HG02852 (cell line): ENCODE measurements around the gene MUSK.
"Not testable (repeated sequence)": the region's sequence is repeated elsewhere in the genome, so short reads cannot be mapped to it uniquely, and the experiment has no call there.

Source experiments
- ATAC-seq: cut with Tn5 transposase; IDR thresholded peaks from one replicate; pipeline ENCODE4 v1.9.1; 2021; ENCODE audit warnings: mild to moderate bottlenecking, moderate library complexity; ENCODE audit not compliant: unreplicated experiment

Gene MUSK

GRCh38 chr9:110691002-110691549 lies 22.5 kb downstream of the MUSK start:
- no peak for ATAC-seq

GRCh38 chr9:110695846-110696245 lies 27.3 kb downstream of the MUSK start:
- not testable (repeated sequence) for ATAC-seq

DNA sequence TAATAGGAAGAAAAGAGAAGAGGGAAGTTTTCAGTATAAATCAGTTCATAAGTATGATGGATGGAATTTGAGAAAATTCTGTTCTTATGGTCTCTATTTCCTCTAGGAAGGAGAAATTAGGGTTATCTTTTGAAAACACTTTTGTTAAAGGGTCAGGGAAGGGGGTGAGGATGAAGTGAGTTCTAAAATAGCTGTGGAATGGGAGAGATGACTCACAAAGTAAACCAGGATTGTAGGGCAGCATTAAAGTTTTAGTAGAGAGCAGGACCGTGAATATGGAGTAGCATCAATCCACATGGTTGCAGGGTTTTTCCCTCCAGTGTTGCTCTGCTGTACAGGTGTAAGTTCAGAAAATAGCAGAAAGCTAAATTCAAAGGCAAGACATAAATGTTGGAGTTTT lies 32.4 kb downstream of the MUSK start:
- ATAC-seq, result no peak

- no peak for ATAC-seq
Observed at GRCh38 chr9:110703669-110704068, 35.1 kb downstream of the MUSK start.

DNA sequence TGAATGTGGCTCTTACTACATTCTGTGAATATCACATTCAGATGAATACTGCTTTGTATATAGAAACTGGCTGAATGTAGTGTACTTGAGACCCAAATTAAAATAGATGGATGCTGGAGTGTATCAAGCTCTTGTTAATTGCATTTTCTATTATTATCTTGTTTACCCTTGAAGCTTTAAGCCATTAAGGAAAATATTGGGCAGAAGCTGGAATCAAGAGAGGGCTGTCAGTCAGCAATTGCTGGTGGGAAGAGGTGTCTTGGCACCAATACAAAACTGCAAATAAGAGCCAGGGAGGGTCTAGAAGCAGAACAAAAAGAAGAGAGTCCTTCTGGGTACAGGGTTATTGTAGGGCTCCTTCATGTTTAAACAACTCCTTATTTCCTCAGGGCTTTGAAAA lies 38.8 kb downstream of the MUSK start:
- ATAC-seq, result no peak

- ATAC-seq, result no peak
Observed at GRCh38 chr9:110710420-110710819, 41.8 kb downstream of the MUSK start.

DNA sequence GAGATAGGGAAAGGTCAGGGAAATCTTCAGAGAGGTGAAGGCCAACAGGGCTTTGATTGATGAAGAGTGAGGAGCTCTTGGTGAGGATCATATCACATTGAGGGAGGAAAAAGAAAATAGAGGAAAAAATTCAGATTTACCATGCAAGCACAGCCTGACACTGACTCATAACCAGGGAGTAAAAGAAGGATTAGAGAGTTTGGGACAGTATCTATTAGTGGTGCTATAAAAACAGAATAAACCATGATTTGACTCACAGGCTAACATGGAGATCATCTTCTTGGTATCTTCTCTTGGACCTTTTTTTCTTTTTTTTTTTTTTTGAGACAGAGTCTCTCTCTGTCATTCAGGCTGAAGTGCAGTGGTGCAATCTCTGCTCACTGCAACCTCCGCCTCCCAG lies 44.4 kb downstream of the MUSK start:
- no peak for ATAC-seq

DNA sequence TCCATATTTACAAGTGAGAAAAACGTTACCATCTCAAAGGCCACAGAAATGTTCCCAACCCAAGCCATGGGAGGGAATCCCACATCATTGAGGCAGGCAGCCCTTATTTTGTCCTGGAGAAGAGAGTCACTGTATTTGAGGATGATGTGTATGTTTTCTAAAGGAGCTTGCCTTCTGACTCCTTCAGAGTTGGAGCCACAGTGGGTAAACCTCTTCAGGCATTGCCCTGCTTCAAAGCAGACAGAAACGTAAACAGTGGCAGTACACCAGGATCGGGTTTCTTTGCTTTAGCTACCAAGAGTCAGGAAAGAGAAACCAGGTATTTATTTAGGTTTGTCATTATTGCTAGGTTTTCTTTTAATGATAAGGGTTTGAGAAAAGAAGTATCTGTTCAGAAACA lies 45.7 kb downstream of the MUSK start:
- no peak for ATAC-seq

GRCh38 chr9:110728058-110728457 lies 59.5 kb downstream of the MUSK start:
- no peak for ATAC-seq

DNA sequence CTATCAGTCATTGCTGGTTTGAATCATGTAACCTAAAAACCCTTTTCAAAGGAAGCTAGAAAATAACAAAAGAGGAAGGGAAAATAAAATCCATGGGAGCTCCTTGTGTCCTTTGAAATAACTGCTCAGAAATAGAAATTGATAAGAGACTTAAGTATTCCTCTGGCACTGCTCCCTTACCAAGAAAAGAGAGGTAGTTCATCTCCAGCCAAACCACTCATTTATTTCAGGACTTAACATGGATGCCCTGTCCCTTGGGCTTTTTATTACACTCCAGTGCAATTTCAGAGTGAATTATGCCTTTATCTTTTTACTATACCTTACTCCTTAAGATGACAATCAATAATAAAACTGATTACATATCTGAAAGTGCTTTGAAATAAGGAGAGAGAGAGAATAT lies 61.0 kb downstream of the MUSK start:
- no peak for ATAC-seq

GRCh38 chr9:110731437-110732028 lies 62.9 kb downstream of the MUSK start:
- ATAC-seq, result no peak

DNA sequence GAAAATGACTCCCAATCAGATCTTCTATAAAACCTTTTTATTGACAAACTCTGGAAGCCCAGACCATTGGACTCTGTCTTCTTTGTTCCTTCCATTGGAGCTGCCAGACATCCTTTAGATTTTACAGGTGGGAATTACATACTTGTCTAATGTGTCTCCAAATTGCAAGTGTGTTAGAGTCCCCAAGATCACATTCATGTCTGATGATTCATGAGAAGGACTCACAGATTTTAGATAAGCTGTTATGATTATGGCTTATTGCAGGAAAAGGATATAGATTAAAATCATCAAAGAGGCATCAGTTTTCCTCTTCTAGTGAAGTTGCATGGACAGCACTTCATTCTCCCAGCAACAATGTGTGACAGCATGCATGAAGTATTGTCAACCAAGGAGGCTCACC lies 70.4 kb downstream of the MUSK start:
- ATAC-seq, result no peak

DNA sequence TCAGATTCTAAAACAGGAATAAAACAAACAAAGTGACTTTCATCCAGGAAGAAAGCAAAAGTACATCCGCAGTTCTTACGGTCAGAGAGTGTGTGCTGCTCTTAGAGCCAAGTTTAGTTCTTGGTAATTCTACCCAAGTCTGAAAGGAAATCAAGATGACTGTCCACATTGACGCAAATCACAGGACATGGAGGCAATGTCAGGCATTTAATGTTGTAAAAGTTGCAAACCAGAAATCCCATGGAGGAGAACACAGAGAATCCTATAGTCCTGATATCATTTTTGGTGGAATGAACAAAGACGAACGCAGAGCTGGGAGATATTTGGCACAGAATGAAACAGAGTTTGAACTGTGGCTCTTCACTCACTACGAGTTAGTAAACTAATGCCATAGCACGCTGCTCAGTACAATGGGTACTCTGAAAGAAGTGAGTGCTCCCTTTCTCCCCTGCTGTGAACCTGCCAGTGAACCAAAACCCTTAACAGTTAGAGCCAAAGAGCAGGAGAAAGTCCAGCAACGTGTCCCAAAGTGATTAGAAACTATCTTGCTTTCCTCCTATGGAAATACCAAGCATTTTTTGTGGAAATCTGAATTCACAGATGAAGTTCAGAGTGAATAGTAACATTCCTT lies 74.3 kb downstream of the MUSK start:
- no peak for ATAC-seq

- no peak for ATAC-seq
Observed at GRCh38 chr9:110744715-110745384, 76.3 kb downstream of the MUSK start.

- no peak for ATAC-seq
Observed at GRCh38 chr9:110745676-110746075, 77.1 kb downstream of the MUSK start.

GRCh38 chr9:110746211-110746930 lies 77.8 kb downstream of the MUSK start:
- no peak for ATAC-seq

DNA sequence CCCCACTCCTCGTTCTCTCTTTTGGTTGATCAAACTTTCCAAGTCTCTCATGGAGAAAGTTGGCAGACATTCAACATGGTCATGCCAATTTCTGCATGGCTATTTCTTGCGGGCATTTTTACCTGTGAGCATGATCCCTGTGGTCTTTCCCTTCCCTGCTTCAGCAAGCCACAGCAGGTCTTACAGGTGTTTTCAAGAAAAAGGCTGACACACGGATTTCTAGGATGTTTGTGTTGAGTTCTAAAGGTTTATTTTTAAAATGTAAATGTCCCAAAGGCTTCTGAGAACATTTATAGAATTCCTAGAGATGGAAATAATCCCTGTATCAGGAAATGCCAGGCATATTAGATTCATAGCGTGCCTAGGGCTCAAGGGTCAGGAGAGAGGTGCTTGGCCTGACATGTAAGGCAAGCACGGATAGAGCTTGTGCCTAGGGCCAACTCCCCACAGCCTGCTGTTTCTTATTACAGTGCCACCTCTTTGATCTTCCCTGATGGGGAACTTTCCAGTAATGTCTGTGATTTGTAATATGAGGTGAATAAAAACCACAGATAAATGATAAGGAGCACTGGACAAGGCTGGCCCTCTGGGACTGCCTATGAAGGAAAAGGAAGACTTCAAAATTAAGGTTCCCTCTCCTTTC lies 79.8 kb downstream of the MUSK start:
- no peak for ATAC-seq

DNA sequence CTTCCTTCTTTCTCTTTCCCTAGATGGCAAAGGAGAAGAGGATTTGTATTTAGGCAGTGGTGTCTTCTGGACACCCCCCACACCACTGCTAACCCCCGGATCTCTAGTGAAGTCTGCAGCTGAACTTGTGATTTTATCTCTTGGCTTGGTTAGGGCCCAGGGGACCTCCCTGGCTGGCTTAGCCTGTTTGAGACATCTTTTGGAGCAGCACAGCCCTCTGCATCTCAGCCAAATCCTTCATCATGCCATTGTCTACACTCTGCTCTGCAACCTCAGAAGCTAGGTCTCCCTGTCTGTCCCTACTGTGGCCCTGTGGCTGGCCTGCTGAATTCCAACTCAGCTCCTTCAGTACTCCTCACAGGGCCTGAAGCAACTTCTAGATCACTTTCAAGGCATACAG lies 81.7 kb downstream of the MUSK start:
- no peak for ATAC-seq

DNA sequence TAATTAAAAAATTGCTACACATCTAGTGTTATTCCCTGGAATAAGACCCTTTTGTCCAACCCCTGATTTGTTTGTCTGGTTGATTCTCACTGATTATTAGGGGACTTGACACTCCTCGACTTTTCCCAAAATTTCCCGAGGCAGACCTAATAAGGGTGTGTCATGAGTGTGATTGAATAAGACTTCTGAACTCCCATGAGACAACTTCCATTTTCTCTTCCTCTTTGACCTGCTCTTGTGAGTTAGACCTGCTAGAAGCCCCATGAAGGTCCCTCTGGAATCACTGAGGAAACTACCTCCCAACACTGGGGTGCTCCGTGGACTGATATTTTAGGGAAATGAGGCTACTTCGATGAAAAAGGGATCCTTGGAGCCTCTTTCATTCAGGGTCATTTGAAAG lies 83.4 kb downstream of the MUSK start:
- no peak for ATAC-seq

- no peak for ATAC-seq
Observed at GRCh38 chr9:110752766-110753165, 84.2 kb downstream of the MUSK start.

DNA sequence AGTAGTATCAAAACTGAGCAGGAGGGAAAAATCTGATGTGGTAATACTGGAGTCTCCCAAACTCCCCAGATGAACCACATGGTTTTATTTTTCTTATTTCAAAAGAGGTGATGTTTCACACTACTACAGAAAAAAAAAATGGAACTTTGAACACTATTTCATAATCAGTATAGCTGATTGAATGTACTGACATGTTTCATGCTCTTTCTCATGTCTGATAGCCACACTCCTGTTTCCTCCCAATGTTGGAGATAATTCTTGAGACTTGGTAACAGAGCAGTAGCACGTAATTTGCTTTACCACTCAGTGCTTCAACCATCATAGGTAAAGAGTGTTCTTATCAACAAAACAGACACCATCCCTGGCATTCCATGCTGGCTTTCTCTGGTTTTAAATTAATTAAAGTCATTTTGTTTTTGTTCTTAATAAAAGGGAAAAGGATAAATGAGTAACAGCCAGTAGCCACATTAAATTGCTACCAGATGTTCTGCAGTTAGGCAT lies 85.2 kb downstream of the MUSK start:
- no peak for ATAC-seq
